Measurements from ENCODE around the gene WDR87.

Gene WDR87

DNA sequence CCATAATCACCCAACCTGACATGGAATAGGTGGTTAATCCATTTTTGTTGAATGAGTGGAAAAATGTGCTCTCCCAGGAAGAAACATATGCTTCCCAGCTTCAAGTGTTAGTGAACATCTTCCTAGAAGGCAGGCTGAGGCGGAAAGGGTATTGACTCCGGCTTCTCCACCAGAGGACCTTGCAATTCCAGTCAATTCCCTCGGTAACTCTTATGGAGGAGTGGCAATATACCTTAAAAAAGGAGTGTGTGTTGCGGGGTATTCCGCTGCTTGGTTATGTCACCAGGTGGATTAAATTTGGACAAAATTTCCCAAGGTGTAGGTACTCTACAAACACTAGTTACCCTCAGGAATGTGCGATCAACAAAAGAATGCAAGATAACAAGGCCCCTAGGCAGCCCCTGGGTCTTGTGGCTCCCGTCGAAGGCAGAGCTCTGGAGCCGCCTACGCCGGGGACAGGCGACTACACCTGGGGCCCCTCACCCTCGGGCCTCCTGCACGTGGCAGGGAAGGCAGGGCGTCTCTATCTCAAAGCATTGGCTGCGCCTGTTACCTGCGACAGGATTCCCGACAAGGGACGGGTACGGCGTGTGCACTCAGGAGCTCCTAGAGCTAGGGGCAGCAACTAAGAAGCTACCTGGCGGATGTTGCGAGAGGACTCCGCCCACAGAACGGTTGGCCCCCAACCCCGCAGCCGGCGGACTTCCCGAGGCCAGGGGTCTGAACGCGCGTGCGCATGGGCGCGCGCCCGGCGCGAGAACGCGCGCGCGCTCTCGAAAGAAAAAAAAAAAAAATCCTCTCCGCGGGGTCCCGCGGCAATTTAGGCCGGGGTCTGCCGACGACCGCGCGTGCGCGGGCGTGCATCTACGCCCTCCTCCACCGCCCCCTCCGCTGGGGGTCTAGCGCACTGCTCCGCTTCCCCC, at the start of gene WDR87:
Gene WDR87 (minus strand): TSS at position 649 of the 923 bp plus-strand sequence. CDS start 8,355 bp downstream, outside the sequence.
- DNase-seq: no peak

DNA sequence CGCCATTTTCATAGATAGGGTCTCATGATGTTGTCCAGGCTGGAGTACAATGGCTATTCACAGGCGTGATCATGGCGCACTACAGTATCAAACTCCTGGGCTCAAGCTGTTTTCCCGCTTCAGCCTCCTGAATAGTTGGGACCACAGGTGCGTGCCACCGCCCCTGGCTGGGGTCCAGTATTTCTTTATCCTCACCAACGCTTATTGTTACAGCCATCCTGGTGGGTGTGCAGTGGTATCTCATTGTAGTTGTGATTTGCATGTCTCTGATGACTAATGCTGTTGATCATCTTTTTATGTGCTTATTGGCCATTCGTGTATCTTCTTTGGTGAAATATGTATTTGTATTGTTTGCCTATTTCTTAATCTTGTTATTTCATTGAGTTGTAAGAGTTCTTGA, 49.6 kb upstream of the WDR87 start:
- DNase-seq: no peak

DNA sequence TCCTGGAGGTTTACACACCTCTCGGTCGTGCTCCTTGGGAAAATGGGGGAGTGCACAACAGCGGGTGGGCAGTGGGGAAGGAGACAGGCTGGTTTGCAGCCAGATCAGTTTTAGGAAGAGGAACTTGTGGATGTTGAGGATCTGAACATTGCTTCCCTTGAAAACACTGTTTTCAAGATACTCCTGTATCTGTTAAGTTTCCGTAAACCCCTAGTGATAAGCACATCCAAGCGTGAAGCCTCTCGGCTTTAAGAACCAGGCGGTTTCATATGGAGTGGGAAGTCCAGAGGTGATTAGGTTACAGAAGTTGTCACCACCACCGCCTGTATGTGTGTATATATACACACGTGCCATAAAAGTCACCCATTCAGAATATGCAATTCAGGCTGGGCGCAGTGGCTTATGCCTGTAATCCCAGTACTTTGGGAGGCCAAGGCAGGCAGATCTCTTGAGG, 48.1 kb upstream of the WDR87 start:
- DNase-seq: no peak

DNA sequence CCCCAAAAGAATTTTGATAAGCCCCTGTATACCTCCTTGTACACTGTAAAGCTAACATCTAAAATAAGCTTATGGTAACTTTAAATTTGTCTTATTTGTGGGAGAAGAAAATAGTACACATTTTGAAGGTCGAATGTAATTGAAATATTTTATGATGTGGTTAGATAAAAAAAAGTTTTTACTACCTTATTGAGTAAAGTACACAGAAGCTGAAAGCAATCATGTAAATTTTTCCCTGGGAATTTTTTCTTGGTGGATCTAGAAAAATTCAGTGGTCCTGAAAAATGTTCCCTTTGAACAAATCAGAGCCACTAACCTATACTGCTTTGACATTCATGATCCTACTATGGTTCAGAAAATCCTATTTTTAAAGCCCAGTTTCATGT, 47.5 kb upstream of the WDR87 start:
- DNase-seq: no peak

DNA sequence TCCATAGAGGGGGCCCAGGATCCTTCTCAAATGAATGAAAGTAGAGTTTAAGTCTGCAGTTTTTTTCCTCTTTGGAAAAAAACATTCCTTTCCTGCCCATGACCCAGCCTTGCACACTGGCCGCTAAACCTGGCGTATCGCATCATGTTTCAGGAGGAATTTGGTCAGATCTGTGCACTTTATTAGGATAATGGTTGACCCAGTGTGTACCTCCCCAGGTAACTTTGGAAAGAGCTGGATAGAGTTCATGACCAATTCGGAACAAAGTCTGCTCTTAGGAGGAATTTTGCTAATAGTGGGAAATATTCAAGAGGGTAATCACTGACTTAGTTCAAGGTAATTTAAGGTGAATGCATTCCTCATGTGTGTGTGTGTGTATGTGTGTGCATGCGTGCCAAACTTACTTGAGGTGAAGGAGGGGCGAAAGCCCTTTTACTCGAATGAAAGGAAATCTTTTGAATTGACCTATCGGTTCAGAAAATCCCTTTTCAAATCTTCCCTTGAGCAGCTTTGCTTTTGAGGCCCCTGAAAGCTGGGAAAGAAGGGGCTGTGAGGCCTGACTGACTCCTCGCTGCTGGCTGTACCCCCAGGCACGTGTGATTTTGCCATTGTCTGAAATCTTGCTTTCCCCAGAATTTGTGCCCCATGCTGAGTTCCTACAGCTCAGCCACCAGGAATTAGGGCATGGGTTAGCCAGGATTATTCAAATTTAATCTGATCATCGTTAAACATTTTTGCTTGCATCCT, 47.0 kb upstream of the WDR87 start:
- DNase-seq: no peak

DNA sequence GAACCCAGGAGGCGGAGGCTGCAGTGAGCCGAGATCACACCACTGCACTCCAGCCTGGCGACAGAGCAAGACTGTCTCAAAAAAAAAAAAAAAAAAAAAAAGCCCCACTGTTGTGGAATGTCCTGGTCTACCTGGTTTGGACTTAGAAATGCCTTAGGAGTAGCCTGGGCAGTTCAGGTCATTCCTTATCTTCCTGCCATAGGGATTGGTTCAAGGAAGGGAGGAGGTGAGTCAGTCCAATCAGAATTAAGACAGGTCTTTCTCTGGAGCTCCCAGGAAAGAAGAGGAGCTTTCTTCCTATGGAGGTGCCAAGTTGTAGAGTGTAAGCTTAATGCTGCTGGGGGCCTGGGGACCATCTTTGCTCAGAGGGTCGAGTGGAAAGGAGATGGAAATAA, 45.4 kb upstream of the WDR87 start:
- no peak for DNase-seq

DNA sequence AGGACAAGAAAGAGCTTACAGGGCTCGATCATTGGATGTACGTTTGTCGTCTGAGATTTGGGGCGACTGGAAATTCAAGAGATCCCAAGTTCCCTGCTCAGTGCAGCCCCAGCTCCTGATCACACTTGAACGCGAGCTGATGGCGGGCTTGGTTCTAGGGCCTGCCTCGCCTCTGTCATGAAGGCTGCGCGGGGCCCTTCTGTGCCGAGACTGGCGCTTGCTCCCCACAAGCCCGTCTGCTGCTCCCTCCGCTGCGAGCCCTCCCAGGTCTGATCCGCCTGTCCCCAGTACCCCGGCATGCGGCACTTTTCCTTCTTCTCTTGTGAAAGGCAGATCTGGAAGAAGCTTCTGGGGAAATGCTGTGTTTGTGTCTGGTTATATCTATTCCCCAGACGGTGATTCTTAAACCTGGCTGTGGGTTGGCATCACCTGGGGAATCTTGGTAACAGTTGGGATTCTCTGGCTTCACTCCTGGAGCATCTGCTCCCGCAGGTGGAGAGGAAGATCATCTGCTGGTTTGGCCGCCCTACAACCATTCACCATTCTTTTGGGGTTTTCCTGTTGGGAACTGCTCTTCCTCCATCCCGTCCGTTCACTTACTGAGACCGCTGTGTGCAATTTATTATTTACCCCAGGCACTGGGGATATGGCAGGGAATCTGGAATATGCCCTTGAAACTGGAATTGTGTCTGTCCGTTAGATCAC, 44.2 kb upstream of the WDR87 start:
- DNase-seq: no peak

DNA sequence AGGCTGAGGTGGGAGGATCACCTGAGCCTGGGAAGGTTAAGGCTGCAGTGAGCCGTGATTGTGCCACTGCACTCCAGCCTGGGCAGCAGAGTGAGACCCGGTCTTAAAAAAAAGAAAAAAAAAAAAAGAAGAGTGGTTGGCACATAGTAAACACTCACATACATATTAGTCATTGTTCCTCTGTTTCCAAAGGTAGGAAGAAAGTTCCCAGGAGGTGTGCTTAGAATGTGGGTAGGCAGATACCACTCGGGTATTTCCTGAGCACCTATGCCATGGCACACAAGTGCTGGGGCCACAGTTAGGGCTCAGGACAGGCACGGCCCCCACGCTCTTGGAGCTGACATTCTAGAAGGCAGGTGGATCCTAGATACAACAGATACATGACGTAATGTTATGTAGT, 42.0 kb upstream of the WDR87 start:
- DNase-seq: no peak

DNA sequence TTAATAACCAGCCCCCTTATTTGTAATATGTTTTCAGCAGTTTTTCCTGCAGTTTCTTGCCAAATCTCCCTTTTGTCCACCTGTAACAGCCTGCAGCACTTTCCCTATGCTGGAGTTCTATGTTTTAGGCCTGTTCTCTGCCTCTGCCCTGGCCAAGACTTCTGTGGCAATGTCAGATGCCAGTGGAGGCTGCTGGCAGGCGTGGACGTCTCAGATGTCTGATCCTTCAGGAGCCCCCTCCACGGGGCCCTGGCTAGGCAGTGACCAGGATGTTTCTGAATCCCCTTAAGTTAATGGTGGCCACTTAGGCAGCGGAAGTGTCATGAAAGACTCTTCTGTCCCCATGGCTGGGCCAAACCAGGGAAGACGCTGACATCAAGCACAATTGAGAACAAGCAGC, 41.4 kb upstream of the WDR87 start:
- DNase-seq: no peak

DNA sequence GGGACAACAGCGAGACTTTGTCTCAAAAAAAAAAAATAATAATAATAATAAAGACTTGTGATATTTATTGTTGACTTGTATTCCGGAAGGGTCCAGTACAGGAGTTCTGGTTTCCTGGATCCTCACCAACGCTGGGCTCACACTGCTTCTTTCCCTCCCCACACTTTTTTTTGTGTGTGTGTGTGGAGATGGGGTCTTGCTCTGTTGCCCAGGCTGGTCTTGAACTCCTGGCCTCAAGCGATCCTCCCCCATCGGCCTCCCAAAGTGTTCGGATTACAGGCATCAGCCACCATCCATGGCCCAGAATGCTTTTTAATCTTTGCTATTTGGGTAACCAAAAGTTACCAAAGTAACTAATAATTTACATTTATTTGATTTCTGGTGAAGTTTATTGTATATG, 39.7 kb upstream of the WDR87 start:
- DNase-seq: no peak

DNA sequence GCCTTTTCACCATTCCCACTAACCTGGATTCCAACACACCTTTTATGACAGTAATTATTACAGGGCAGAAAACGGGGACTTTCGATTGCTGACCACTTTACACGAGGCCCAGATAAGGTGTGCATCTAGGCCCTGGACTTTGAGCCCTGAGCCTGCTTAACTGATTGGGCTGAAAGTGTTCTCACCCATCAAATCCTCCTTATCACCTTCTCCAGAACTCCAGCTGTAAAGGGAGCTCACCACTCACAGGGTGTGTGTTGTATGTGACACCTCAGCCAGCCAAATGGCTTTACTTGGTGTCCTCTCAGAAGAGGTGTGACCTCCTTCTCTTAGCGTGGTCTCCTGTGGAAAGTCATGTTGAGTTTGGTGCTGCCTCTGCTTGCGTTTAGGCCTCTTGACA, 37.1 kb upstream of the WDR87 start:
- DNase-seq: no peak

DNA sequence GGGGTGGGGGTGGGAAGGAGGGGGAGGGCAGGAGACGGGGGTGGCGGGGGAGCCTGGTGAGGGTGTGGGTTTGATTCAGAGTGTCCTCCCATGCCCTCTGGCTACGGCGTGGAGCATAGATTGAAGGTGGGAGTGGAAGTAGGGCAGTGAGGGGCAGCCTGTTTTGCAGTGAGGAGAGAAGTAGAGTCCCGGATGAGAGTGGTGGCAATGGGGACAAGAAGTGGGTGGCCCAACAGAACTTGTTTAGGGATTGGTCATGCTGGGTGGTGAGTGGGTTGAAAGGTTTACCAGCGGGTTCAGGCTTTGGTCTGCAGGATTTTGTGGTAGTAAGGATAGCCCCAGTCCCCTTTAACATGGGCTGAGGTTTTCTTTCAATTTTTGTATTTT, 36.1 kb upstream of the WDR87 start:
- DNase-seq: no peak

DNA sequence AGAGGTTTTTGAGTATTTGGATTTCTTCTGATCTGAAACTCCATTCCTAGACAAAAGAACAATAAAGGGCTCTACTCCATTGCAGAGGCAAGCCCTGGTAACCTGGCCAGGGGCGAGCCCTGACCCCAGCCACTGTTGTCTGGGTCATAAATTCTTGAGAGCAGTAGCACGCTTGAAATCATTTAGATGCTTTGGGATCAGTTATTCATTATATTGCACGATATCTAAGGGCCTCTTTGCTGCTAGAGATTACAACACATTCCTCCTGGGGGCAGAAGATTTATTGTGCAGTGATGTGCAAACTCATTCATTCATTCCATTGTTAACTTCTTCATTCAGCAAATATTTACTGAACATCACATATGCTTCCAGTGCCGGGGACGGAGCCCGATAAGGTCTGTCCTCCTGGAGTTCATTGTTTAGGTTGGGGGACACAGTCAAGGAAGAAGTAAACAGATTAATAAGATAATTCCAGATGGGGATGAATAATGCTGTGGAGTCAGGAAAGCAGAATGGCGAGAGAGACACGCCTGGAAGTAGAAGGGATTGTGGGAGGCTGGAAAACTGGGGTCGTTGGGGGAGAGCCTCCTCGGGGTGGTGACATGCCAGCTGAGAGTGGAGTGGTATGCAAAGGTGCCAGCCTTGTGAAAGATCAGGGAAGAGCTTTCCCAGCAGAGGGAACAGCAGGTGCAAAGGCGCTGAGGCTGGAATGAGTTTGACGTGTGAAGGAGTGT, 35.6 kb upstream of the WDR87 start:
- DNase-seq: no peak

DNA sequence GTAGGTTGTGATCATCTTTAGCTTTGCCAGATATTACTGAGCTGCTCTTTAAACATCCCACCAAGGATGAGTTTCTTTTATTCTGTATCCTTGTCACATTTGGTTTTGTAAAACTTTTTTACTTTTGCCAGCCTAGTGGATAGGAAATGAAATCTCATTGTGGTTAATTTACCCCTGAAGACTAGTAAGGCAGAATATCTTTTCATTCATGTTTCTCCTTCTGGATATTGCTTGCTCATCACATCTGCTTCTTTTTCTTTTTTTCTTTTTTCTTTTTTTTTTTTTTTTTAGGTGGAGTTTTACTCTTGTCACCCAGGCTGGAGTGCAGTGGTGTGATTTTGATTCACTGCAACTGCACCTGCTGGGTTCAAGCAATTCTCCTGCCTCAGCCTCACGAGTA, 32.0 kb upstream of the WDR87 start:
- DNase-seq: no peak

DNA sequence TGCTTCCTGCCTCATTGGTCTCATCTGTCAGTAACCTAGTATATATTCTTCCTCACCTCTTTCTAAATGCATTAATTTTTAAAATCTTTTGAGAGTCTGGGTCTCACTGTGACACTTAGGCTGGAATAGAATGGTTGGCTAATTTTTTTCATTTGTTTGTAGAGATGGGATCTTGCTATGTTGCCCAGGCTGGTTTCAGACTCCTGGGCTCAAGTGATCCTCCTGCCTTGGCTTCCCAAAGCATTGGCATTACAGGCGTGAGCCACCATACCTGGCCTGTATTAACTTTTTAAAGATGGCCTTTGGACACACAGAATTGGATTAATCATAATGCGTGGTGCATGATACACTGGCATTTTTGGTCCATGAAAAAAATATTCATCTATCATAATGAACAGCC, 30.5 kb upstream of the WDR87 start:
- DNase-seq: no peak

DNA sequence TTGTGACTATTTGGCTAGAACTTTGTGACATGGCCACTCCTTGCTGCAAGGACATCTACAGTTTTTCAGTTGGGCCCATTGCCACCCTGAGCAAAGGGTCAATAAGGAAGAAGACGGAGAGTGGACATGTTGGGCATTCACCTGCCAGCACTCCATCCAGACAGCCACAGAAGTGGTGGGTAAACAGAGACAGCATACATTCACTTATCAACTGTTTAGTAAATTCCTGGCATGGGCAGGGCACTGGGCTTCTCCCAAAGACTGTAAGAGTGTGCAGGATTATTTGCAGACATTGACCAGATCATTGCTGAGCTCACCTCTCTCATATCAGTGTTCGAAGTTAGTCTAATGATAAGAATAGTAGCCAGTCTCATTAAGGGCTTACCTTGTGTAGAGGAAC, 29.8 kb upstream of the WDR87 start:
- no peak for DNase-seq

DNA sequence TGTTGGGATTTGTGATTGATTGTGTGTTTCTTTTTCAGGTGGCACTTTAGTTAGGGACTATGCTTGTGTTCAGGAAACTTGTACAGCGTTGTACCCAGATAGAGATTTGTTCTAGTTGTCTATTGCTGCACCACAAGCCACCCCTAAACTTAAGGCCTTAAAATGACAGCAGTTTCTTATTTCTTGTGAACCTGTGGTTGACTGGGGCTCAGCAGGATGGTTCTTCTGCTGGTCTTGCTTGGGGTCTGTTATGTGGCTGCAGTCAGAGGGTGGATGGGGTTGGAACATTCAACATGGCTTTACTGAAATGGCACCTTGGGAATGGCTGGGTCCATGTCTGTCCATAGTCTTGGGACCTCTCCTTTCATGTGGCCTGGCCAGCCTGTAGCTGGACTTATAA, 28.9 kb upstream of the WDR87 start:
- no peak for DNase-seq

DNA sequence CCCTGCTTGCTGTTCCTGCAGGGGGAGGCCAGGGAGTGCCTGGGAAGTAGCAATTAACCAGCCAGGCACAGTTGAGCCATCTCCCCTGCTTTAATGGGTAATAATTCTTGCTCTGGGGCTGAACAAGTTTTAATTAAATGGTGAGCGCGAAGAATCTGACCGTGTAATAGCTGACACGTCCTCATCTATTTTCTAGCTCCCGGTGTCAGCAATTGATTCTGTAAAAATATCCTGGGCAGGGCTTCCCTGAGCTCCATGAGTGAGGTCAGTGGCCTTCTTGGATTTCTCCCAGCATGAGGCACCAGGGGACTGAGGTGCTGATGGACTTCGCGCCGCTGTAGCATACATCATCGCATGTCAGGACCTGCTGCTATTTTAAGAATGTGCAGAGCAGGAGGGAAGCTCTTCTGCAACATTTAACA, 27.6 kb upstream of the WDR87 start:
- peak; percentile 14 for DNase-seq

DNA sequence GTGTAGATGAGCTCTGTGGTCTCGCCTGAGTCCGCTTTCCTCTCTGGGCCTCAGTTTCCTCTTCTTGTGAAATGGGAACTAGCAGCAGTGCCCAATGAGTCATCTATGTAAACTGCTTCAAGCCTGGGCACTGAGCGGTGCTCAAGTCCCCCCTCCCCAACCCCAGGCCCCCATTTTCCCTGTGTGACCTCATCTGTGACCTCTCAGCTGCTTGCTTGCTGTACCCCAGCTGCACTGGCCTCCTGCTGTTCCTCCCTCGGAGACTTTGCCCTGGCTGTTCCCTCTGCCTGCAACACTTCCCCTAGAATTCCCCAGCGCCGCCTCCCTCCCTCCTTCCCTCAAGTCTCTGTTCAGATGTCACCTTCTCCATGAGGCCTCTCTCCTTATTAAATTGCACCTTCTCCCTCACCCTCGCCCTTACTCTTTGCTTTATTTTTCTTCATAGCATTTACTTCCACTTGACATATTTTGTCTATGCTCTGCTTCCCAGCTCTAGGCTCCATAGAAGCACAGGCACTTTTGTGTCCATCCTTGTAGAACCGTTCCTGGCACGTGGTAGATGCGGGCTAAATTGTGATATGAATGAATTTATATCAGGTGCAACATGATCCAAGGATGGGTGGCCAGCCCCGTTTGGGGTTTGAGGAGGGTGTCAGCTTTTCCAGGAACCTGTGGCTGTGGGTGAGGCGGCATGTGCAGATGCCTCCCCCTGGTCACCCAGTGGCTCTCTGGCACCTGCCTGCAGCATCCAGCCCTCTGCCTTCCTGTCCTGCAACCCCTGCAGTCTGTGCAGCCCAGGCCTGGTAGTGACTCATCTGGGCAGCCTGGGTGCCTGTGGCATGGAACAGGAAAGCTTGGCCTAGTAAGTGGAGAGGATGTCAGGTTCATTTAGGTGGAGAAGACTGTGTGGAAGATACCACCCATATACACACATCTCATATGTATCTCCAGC, 26.9 kb upstream of the WDR87 start:
- DNase-seq: no peak

DNA sequence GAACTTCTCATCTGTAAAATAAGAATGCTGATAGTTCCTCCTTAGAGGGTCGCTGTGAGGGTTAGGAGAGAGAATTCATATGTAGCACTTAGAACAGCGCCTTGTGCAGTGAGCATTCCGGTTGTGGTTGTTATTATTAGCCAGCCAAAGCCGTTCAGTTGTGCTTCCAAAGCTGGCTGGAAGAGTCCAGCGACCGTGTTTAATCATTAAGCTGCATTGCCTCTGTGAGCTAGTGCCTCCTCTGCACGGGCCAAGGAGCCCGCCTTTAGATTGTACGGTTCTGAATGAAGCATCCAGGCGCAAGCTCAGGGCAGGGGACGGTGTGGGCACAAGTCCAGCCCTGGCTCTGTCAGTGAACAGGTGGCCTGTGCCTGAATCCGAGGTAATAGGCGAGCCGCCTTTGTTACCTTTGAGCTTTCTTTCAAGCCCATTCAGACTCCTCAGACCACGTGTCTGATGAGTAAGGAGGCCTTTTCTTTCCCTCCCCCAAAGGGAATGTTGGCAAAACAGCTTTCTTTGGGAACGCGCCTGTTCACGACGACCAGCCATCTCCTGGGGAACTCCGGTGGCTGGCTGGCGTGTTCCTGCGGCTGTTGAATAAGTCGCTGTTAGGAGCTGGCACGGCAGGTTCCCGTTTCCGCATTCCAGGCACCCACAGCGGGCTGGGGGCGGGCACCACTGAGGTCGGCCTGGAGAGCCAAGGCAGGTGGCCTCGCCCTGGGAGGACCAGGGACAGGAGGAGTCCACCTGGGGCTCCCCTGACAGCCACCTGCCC, 25.7 kb upstream of the WDR87 start:
- peak; percentile 59 for DNase-seq

DNA sequence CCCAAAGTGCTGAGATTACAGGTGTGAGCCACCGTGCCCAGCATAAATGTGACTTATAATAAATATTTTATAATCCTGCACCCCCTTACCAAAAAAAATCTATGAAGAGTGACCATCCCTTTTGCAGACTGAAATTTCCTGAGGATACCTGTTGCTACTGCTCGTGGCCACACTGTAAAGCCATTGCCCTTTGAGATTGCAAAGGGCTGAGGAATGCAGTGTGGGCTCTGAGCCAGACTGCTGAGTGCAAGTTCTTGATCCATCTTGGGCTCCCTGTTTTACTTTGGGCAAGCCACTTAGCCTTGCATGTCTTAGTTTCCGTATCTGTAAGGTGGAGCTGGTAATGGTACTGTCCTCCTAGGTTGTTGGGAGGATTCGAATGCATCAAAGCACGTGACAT, 24.0 kb upstream of the WDR87 start:
- no peak for DNase-seq

All from NCI-H446 treated with DMSO at 0.1 percent for 48 hours (cell line).